OCI-LY1 (cell line): Measurements from ENCODE around the gene MAPK10.

Source experiments
- EZH2 ChIP-seq: fragments of 200-600 bp; sonication (generic), shearing (Covaris generic); IDR thresholded peaks from 2 replicates; pipeline ENCODE4 v1.8.0; 2017; ENCODE audit warnings: borderline replicate concordance, mixed run types, mild to moderate bottlenecking, antibody characterized with exemption, low read length, moderate library complexity, mixed read lengths
- TF ChIP-seq, protein P1 (sequence below): fragments of 200-600 bp; sonication (generic), shearing (Covaris generic); IDR thresholded peaks from 2 replicates; pipeline ENCODE4 v1.5.1; 2017; ENCODE audit warnings: mild to moderate bottlenecking, antibody characterized with exemption, low read length, moderate library complexity, mixed read lengths

GRCh38 chr4:86038037-86038436 lies 321.8 kb downstream of the MAPK10 start:
- TF ChIP-seq, protein P1, sequence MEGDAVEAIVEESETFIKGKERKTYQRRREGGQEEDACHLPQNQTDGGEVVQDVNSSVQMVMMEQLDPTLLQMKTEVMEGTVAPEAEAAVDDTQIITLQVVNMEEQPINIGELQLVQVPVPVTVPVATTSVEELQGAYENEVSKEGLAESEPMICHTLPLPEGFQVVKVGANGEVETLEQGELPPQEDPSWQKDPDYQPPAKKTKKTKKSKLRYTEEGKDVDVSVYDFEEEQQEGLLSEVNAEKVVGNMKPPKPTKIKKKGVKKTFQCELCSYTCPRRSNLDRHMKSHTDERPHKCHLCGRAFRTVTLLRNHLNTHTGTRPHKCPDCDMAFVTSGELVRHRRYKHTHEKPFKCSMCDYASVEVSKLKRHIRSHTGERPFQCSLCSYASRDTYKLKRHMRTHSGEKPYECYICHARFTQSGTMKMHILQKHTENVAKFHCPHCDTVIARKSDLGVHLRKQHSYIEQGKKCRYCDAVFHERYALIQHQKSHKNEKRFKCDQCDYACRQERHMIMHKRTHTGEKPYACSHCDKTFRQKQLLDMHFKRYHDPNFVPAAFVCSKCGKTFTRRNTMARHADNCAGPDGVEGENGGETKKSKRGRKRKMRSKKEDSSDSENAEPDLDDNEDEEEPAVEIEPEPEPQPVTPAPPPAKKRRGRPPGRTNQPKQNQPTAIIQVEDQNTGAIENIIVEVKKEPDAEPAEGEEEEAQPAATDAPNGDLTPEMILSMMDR = no peak
- no peak for TF ChIP-seq EZH2
